ENCODE results near the gene MAP3K3.
"Not testable (repeated sequence)": the region's sequence is repeated elsewhere in the genome, so short reads cannot be mapped to it uniquely, and the experiment has no call there.

Gene MAP3K3

GRCh38 chr17:63718988-63719387 lies 96.8 kb downstream of the MAP3K3 start:
- no peaks in the 10 kb centered on the region for H3K79me2 ChIP-seq (ENCODE audit: insufficient read depth, low read depth)
- no peak overlapping the region for H3K4me2 ChIP-seq
- no peaks in the 10 kb centered on the region for H3K36me3 ChIP-seq (ENCODE audit: insufficient read depth)
- TF ChIP-seq, protein P1, sequence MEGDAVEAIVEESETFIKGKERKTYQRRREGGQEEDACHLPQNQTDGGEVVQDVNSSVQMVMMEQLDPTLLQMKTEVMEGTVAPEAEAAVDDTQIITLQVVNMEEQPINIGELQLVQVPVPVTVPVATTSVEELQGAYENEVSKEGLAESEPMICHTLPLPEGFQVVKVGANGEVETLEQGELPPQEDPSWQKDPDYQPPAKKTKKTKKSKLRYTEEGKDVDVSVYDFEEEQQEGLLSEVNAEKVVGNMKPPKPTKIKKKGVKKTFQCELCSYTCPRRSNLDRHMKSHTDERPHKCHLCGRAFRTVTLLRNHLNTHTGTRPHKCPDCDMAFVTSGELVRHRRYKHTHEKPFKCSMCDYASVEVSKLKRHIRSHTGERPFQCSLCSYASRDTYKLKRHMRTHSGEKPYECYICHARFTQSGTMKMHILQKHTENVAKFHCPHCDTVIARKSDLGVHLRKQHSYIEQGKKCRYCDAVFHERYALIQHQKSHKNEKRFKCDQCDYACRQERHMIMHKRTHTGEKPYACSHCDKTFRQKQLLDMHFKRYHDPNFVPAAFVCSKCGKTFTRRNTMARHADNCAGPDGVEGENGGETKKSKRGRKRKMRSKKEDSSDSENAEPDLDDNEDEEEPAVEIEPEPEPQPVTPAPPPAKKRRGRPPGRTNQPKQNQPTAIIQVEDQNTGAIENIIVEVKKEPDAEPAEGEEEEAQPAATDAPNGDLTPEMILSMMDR (conservative IDR thresholded peaks at IDR 0.05; ENCODE audit: low read depth, low read length): no peak
- H3K27ac ChIP-seq: no peak overlapping the region
- no peak overlapping the region for H3K4me3 ChIP-seq (IDR thresholded peaks at IDR 0.05; ENCODE audit: insufficient read depth, low read depth, low read length)
- H2AFZ ChIP-seq (ENCODE audit: low read depth): no peak overlapping the region
- H3K9ac ChIP-seq: no peak overlapping the region
- H3K27me3 ChIP-seq (ENCODE audit: insufficient read depth, low read depth): no peaks in the 10 kb centered on the region
- no peaks in the 10 kb centered on the region for H3K4me1 ChIP-seq (ENCODE audit: low read depth, poor library complexity, severe bottlenecking)
- no peaks in the 10 kb centered on the region for H4K20me1 ChIP-seq (ENCODE audit: insufficient read depth)

DNA sequence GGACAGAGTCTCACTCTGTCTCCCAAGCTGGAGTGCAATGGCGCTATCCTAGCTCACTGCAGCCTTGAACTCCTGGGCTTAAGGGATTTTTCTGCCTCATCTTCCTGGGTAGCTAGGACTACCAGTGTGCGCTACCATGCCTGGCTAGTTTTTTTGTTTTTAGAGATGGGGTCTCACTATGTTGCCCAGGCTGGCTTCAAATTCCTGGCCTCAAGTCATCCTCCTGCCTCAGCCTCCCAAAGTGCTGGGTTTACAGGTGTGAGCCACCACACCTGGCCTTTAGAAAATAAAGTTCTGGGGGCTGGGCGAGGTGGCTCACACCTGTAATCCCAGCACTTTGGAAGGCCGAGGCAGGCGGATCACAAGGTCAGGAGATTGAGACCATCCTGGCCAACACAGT lies 98.0 kb downstream of the MAP3K3 start:
- H3K4me1 ChIP-seq (ENCODE audit: low read depth, poor library complexity, severe bottlenecking); H3K27me3 ChIP-seq (ENCODE audit: insufficient read depth, low read depth); H4K20me1 ChIP-seq (ENCODE audit: insufficient read depth); H3K4me3 ChIP-seq (IDR thresholded peaks at IDR 0.05; ENCODE audit: insufficient read depth, low read depth, low read length); H3K79me2 ChIP-seq (ENCODE audit: insufficient read depth, low read depth); H3K9ac ChIP-seq; H3K36me3 ChIP-seq (ENCODE audit: insufficient read depth); H3K4me2 ChIP-seq; H2AFZ ChIP-seq (ENCODE audit: low read depth); H3K27ac ChIP-seq: not testable (repeated sequence)

GRCh38 chr17:63722403-63722802 lies 100.2 kb downstream of the MAP3K3 start:
- Histone ChIP-seq H2AFZ (ENCODE audit: low read depth) (no peak overlapping the region), H3K79me2 (ENCODE audit: insufficient read depth, low read depth) (no peaks in the 10 kb centered on the region), H3K4me2 (no peak overlapping the region), H3K9ac (no peak overlapping the region), H3K4me3 (IDR thresholded peaks at IDR 0.05; ENCODE audit: insufficient read depth, low read depth, low read length) (no peak overlapping the region), H3K4me1 (ENCODE audit: low read depth, poor library complexity, severe bottlenecking) (no peaks in the 10 kb centered on the region), H4K20me1 (ENCODE audit: insufficient read depth) (no peaks in the 10 kb centered on the region), H3K27ac (no peak overlapping the region), H3K27me3 (ENCODE audit: insufficient read depth, low read depth) (no peaks in the 10 kb centered on the region), H3K36me3 (ENCODE audit: insufficient read depth) (no peaks in the 10 kb centered on the region)
- TF ChIP-seq, protein P1 (conservative IDR thresholded peaks at IDR 0.05; ENCODE audit: low read depth, low read length): no peak

GRCh38 chr17:63735691-63736090 lies 113.5 kb downstream of the MAP3K3 start:
- TF ChIP-seq, protein P1 (conservative IDR thresholded peaks at IDR 0.05; ENCODE audit: low read depth, low read length): no peak
- peaks cover 9% of the 10 kb centered on the region for H3K4me1 ChIP-seq (ENCODE audit: low read depth, poor library complexity, severe bottlenecking)
- H3K27ac ChIP-seq: no peak overlapping the region
- no peak overlapping the region for H3K9ac ChIP-seq
- no peaks in the 10 kb centered on the region for H3K36me3 ChIP-seq (ENCODE audit: insufficient read depth)
- no peaks in the 10 kb centered on the region for H3K27me3 ChIP-seq (ENCODE audit: insufficient read depth, low read depth)
- no peaks in the 10 kb centered on the region for H4K20me1 ChIP-seq (ENCODE audit: insufficient read depth)
- no peak overlapping the region for H2AFZ ChIP-seq (ENCODE audit: low read depth)
- no peak overlapping the region for H3K4me3 ChIP-seq (IDR thresholded peaks at IDR 0.05; ENCODE audit: insufficient read depth, low read depth, low read length)
- H3K4me2 ChIP-seq: no peak overlapping the region
- H3K79me2 ChIP-seq (ENCODE audit: insufficient read depth, low read depth): peaks cover 7% of the 10 kb centered on the region; the same call in 1 of the 2 replicates

- Histone ChIP-seq H3K36me3 (ENCODE audit: insufficient read depth) (no peaks in the 10 kb centered on the region), H3K4me3 (IDR thresholded peaks at IDR 0.05; ENCODE audit: insufficient read depth, low read depth, low read length) (no peak overlapping the region), H4K20me1 (ENCODE audit: insufficient read depth) (no peaks in the 10 kb centered on the region), H3K4me1 (ENCODE audit: low read depth, poor library complexity, severe bottlenecking) (peaks cover 17% of the 10 kb centered on the region), H3K27ac (peak overlapping the region; percentile 91), H2AFZ (ENCODE audit: low read depth) (peak overlapping the region; percentile 81), H3K9ac (peak overlapping the region; percentile 88), H3K4me2 (peak overlapping the region; percentile 58), H3K79me2 (ENCODE audit: insufficient read depth, low read depth) (peaks cover 9% of the 10 kb centered on the region; the same call in 1 of the 2 replicates), H3K27me3 (ENCODE audit: insufficient read depth, low read depth) (no peaks in the 10 kb centered on the region)
- TF ChIP-seq, protein P1 (conservative IDR thresholded peaks at IDR 0.05; ENCODE audit: low read depth, low read length): no peak
These were observed 118.4 kb downstream of the MAP3K3 start for GRCh38 chr17:63740464-63741142.

Measured in KMS-11 (cell line).